Hepatocyte (in vitro differentiated cells): ENCODE data around the gene HSPA9. TPM values are rescaled to one million over a fixed set of nuclear protein-coding genes. Genes with fewer than 3 reads are reported as not detected.

Experiments
- DNase-seq: peaks from one replicate; pipeline ENCODE4 v3.0.0-alpha.2; 2016; ENCODE audit warnings: low spot score
- H2AFZ ChIP-seq: fragments of 200-600 bp; sonication (generic); 2 replicates; pipeline ENCODE4 v1.6.0; 2016; ENCODE audit warnings: antibody characterized with exemption, mild to moderate bottlenecking
- H3K27ac ChIP-seq: fragments of 200-600 bp; sonication (generic); 2 replicates; pipeline ENCODE4 v1.5.1; 2016; ENCODE audit warnings: mild to moderate bottlenecking
- H3K27me3 ChIP-seq: fragments of 200-600 bp; sonication (generic); 2 replicates; pipeline ENCODE4 v1.6.1; 2016
- H3K36me3 ChIP-seq: fragments of 200-600 bp; sonication (generic); replicated peaks from 2 replicates; pipeline ENCODE4 v1.5.1; 2016; ENCODE audit warnings: low read depth; ENCODE audit not compliant: insufficient read depth
- H3K4me1 ChIP-seq: fragments of 200-600 bp; sonication (generic); 2 replicates; pipeline ENCODE4 v1.5.1; 2016; ENCODE audit warnings: mild to moderate bottlenecking, moderate library complexity; ENCODE audit not compliant: insufficient read depth
- H3K4me2 ChIP-seq: fragments of 200-600 bp; sonication (generic); 2 replicates; pipeline ENCODE4 v1.6.0; 2016
- H3K4me3 ChIP-seq: fragments of 200-600 bp; sonication (generic); 2 replicates; pipeline ENCODE4 v1.5.1; 2016; ENCODE audit warnings: mild to moderate bottlenecking
- H3K79me2 ChIP-seq: fragments of 200-600 bp; sonication (generic); 2 replicates; pipeline ENCODE4 v1.6.0; 2017; ENCODE audit warnings: mild to moderate bottlenecking
- H3K9me2 ChIP-seq: fragments of 200-600 bp; sonication (generic); replicated peaks from 2 replicates; pipeline ENCODE4 v1.6.0; 2017; ENCODE audit warnings: mild to moderate bottlenecking; ENCODE audit not compliant: insufficient read depth
- H3K9me3 ChIP-seq: fragments of 200-600 bp; sonication (generic); 2 replicates; pipeline ENCODE4 v1.5.1; 2016; ENCODE audit warnings: low read depth, mild to moderate bottlenecking
- H4K20me1 ChIP-seq: fragments of 200-600 bp; sonication (generic); 2 replicates; pipeline ENCODE4 v1.6.0; 2016; ENCODE audit warnings: mild to moderate bottlenecking; ENCODE audit not compliant: insufficient read depth, poor library complexity, severe bottlenecking
- EZH2 ChIP-seq: fragments of 200-600 bp; sonication (generic); IDR thresholded peaks from 2 replicates; pipeline ENCODE4 v1.6.1; 2016; ENCODE audit warnings: antibody characterized with exemption, mild to moderate bottlenecking, borderline replicate concordance
- EZH2phosphoT487 ChIP-seq: fragments of 200-600 bp; sonication (generic); IDR thresholded peaks from one replicate; pipeline ENCODE4 v1.6.1; 2018; ENCODE audit warnings: antibody characterized with exemption, mild to moderate bottlenecking, low read depth, moderate library complexity; ENCODE audit not compliant: unreplicated experiment, severe bottlenecking
- WGBS: methylation state at CpG from one replicate; pipeline ENCODE4 v1.1.6; 2016; ENCODE audit warnings: low lambda C conversion rate; ENCODE audit errors: missing lambda C conversion rate; 5-methylcytosine and 5-hydroxymethylcytosine counted together
- polyA plus RNA-seq: library from polyadenylated mRNA; unstranded; fragments of >200 nt; fragmentation: Nextera tagmentation; extraction: Ambion mirVana; gene quantifications from 2 replicates; pipeline ENCODE4 v1.2.1, GENCODE V29; 2016
- total RNA-seq: library from RNA; depleted of rRNA; stranded (reverse); fragments of >200 nt; gene quantifications from 2 replicates; pipeline ENCODE4 v1.2.3, GENCODE V29; 2014
- TF ChIP-seq, protein P1 (sequence below): fragments of 200-600 bp; sonication (generic); IDR thresholded peaks from 2 replicates; pipeline ENCODE4 v1.5.1; 2016; ENCODE audit warnings: antibody characterized with exemption, mild to moderate bottlenecking; ENCODE audit not compliant: poor library complexity

HSPA9 gene
- total and polyA plus RNA-seq, 2 experiments from 2014 or later = 211 to 383 TPM

DNA sequence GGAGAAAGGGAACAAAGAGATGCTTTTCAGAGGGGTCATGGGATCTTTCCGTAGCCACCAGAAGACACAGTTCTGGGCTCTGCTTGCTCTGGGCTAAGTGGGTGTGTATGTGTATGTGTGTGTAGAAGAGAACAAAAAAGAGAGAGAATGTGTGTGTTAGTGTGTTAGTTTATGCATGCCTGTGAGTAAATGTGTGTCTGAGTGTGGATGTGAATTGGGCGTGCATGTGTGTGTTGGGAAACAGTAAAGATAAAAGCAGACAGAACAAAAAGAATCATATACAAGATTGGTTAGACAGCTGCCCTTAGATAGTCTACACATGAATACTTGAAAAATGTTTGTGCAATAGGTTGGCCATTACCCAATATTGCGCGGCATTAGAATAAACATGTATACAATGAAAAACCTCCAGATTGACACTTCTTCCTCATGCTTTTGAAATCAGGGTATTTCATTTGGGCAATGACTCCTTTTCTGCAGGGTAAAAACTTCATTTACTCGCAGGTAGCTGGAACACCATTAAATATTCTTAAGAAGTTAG, 36.5 kb upstream of the HSPA9 start:
- Histone ChIP-seq H3K4me2 (peak overlapping the region; percentile 83), H3K4me1 (peaks cover 18% of the 10 kb centered on the region), H3K4me3 (peak overlapping the region; percentile 21), H3K9me2 (no peaks in the 10 kb centered on the region), H3K27ac (peak overlapping the region; percentile 44), H4K20me1 (no peaks in the 10 kb centered on the region), H3K9me3 (no peaks in the 10 kb centered on the region), H2AFZ (peak overlapping the region; percentile 41), H3K27me3 (no peaks in the 10 kb centered on the region), H3K79me2 (no peaks in the 10 kb centered on the region), H3K36me3 (no peaks in the 10 kb centered on the region)
- no peak for DNase-seq
- WGBS = 49% methylated on average over 5 of the region's 5 CpGs
- TF ChIP-seq EZH2phosphoT487 (no peak), EZH2 (no peak)
- TF ChIP-seq, protein P1, sequence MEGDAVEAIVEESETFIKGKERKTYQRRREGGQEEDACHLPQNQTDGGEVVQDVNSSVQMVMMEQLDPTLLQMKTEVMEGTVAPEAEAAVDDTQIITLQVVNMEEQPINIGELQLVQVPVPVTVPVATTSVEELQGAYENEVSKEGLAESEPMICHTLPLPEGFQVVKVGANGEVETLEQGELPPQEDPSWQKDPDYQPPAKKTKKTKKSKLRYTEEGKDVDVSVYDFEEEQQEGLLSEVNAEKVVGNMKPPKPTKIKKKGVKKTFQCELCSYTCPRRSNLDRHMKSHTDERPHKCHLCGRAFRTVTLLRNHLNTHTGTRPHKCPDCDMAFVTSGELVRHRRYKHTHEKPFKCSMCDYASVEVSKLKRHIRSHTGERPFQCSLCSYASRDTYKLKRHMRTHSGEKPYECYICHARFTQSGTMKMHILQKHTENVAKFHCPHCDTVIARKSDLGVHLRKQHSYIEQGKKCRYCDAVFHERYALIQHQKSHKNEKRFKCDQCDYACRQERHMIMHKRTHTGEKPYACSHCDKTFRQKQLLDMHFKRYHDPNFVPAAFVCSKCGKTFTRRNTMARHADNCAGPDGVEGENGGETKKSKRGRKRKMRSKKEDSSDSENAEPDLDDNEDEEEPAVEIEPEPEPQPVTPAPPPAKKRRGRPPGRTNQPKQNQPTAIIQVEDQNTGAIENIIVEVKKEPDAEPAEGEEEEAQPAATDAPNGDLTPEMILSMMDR = no peak

DNA sequence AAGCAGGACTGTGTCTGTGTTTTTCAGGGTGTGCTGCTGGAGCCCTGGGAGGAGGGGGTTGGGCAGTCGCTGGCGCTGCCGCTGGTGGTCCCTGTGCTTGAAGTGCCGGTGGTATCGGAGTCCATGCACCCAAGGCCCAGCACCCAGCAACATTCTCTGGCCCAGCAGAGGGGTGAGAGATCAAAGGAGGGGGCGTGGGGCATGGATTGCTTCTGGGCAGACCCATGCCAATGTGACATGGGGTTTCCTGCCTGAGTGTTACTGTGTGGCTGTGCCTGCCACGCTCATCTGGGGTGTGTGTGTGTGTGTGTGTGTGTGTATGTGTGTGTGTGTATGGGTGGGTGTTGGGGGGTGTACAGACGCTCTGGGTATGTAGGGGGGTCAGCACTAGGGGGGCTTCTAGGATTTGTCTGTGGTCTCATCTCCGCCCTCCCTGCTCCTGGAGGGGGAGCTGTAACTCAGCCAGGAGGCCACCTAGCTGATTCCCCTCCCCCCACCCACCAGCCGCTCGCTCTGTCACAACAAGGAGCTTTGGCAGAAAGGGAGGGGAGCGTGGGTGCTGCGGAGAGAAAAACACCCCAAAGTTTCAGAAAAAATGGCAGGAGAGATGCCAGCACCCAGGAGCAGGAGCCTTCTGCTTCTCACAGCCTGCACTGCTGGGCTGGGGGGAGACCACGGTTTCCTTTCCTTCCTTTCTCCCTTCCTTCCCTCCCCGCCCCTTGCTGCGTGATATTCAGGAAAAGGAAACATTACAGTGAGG, 35.9 kb upstream of the HSPA9 start:
- WGBS = 12% methylated on average over 14 of the region's 16 CpGs

DNA sequence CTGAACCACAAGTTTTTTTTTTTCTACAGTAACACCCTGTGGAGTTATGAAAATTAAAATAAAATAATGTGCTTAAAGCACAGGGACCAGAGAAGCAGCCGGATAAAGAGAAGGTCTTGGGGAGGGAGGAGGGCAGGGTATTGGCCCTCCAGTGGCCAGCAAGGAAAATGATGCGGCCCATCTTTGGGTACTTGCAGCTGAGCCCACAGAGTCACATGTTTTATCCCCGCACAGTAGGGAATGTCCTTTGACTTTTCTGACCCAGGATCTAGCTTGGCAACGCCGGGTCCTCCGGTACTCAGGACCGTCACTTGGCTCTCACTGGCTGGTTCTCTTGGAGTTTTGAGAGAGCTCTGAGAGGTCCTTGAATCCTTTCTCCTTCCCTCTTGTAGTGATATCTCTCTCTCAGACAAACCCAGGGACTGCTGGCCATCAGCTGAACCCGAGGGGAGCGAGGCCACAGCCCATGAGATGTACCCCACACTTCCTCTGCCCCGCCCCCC, 35.3 kb upstream of the HSPA9 start:
- Histone ChIP-seq H3K9me2 (no peaks in the 10 kb centered on the region), H3K4me1 (peaks cover 18% of the 10 kb centered on the region), H3K4me2 (peak overlapping the region; percentile 83), H3K36me3 (no peaks in the 10 kb centered on the region), H3K9me3 (no peaks in the 10 kb centered on the region), H3K4me3 (no peak overlapping the region), H3K27ac (peak overlapping the region; percentile 44), H4K20me1 (no peaks in the 10 kb centered on the region), H2AFZ (peak overlapping the region; percentile 41), H3K79me2 (no peaks in the 10 kb centered on the region), H3K27me3 (no peaks in the 10 kb centered on the region)
- 28% methylated on average over 10 of the region's 10 CpGs for WGBS
- TF ChIP-seq EZH2 = no peak
- TF ChIP-seq, protein P1 = peak; percentile 28
- no peak for TF ChIP-seq EZH2phosphoT487
- no peak for DNase-seq

More for the DNA sequence above, 35.9 kb upstream of the HSPA9 start:
- Histone ChIP-seq H3K9me2 (no peaks in the 10 kb centered on the region), H3K4me3 (peak overlapping the region; percentile 21), H2AFZ (peak overlapping the region; percentile 41), H3K9me3 (no peaks in the 10 kb centered on the region), H3K4me1 (peaks cover 18% of the 10 kb centered on the region), H3K27ac (peak overlapping the region; percentile 44), H3K4me2 (peak overlapping the region; percentile 83), H3K27me3 (no peaks in the 10 kb centered on the region), H3K79me2 (no peaks in the 10 kb centered on the region), H4K20me1 (no peaks in the 10 kb centered on the region), H3K36me3 (no peaks in the 10 kb centered on the region)
- TF ChIP-seq, protein P1 = peak; percentile 38
- TF ChIP-seq EZH2phosphoT487 (no peak), EZH2 (no peak)
- DNase-seq = peak; percentile 75
